ENCODE results near the gene SEPTIN8. TPM values are rescaled to one million over a fixed set of nuclear protein-coding genes. Genes with fewer than 3 reads are reported as not detected.

SEPTIN8 gene
- total and polyA plus RNA-seq, 10 of the 15 experiments (the other 5 are each of a cell fraction or from before 2014, with no cell fraction given) = 6.1 to 96.1 (median 29.4) TPM

DNA sequence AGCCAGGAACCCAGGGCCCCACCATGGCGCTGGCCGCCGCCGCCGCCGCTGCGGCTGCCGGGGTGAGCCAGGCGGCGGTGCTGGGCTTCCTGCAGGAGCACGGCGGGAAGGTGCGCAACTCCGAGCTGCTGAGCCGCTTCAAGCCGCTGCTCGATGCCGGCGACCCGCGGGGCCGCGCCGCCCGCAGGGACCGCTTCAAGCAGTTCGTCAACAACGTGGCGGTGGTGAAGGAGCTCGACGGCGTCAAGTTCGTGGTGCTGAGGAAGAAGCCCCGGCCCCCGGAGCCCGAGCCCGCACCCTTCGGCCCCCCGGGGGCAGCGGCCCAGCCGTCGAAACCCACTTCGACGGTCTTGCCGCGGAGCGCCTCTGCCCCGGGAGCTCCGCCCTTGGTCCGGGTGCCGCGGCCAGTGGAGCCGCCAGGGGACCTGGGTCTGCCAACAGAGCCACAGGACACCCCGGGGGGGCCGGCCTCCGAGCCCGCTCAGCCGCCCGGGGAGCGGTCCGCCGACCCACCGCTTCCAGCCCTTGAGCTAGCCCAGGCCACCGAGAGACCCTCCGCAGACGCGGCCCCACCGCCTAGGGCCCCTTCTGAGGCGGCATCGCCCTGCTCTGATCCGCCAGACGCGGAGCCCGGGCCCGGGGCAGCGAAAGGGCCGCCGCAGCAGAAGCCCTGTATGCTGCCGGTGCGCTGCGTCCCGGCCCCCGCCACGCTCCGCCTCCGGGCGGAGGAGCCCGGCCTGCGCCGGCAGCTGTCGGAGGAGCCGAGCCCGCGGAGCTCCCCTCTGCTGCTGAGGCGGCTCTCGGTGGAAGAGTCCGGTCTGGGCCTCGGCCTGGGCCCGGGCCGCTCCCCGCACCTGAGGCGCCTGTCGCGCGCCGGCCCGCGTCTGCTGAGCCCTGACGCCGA is 36.8 kb upstream of the SEPTIN8 start (continued):
- TF ChIP-seq NR2F1 (conservative IDR thresholded peaks at IDR 0.05) (0 out of 2 replicates have a peak, but pooled peaks have one; percentile 22), IKZF1 (conservative IDR thresholded peaks at IDR 0.05) (peak; percentile 92)

DNA sequence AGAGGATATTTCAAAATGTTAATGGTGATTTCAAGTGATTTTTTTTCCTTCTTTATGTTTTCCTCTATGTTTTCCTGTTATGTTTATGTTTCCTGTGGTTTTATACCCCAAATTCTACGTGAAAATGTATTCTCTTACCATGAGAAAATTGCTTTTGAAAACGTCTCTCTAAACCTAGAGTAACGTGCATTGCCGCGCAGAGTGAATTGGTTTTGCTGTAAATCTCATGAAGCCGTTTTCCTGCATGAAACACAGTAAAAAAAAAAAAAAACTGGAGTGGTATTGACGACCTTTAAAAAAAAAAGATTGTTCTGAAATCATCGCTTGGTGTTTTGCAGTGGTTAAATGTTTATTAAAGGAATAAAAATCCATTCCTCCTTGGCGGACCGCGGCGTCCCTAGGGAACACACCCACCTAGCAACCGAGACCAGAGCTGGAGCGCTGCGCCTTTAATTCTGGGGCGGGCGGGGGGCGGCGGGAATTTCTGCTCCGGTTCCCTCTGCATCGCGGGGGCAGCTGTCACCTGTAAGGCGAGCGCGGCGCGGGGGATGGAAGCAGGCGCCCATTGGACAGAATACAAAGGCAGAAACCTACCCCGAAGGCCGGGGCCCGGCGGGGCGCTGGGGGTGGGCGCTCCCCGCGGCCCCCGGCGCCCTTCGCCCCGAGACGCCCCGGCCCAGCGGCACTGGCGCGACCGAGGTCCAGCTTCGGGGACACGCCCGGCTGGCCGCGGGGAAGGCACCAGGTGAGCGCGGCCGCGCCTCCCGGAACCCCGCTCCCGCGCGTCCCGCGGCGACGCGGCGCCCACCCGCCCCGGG is 36.0 kb upstream of the SEPTIN8 start, which contains the start of gene SOWAHA:
TSS of gene SOWAHA (plus strand) at position 522 of the 818 bp plus-strand sequence. CDS start 320 bp downstream, outside the sequence.
- 4% methylated on average over 36 of the region's 68 CpGs for WGBS (ENCODE audit: insufficient coverage, insufficient replicate concordance, low lambda C conversion rate, missing lambda C conversion rate)
- ChIA-PET RAD21 (ENCODE audit: unreplicated experiment) (interaction anchor here (0.6 to 1.9 kb wide), 11 partner anchors 12 to 287 kb away, joined by 3 to 7 read pairs (median 4); partner anchors contain the start of gene KIF3A), CTCF (interaction anchor here (1.0 to 1.1 kb wide), 2 partner anchors 63 to 286 kb away, joined by 3 to 4 read pairs; no protein-coding TSS in a partner anchor), POLR2A (interaction anchor here (0.8 to 1.3 kb wide), 3 partner anchors 11 to 66 kb away, joined by 3 to 4 read pairs (median 3); partner anchors contain the start of gene CCNI2), SMC1A (ENCODE audit: uncharacterized antibody, unreplicated experiment) (interaction anchor here (1.1 to 1.2 kb wide), 2 partner anchors 11 to 31 kb away, joined by 3 read pairs; no protein-coding TSS in a partner anchor)
- FAIRE-seq (no peak), ATAC-seq (peak; percentile 16), DNase-seq (ENCODE audit: low read depth, low spot score) (no peak)
- no peaks in the 10 kb centered on the region for H3K36me3 ChIP-seq (ENCODE audit: control insufficient read depth in 2 of 2, insufficient read depth in 2 of 2, low read length in 1 of 2)
- TF ChIP-seq NR2F1 (conservative IDR thresholded peaks at IDR 0.05) = peak; percentile 40; the same call in 1 of the 2 replicates
- peak; percentile 21; the same call in 1 of the 2 replicates for TF ChIP-seq BACH1 (IDR thresholded peaks at IDR 0.05; ENCODE audit: borderline replicate concordance)
- TF ChIP-seq MEF2B (IDR thresholded peaks at IDR 0.05; ENCODE audit: partially characterized antibody, poor library complexity, severe bottlenecking) = peak; percentile 70
- no peak for TF ChIP-seq YY1 (IDR thresholded peaks at IDR 0.05; ENCODE audit: low read depth, low read length)
- TF ChIP-seq KDM1A (IDR thresholded peaks at IDR 0.05; ENCODE audit: borderline replicate concordance) = no peak
- TF ChIP-seq SUZ12 (IDR thresholded peaks at IDR 0.05; ENCODE audit: unreplicated experiment) = peak; percentile 50
- BruUV-seq (replicated peaks) = no TSS peak
- no peaks in the 10 kb centered on the region; the same call in 2 of the 3 replicates for H3K9me3 ChIP-seq (replicated peaks; ENCODE audit: control insufficient read depth, insufficient read depth, low read length)
- H3K27me3 ChIP-seq (replicated peaks in 1 of 2; ENCODE audit: control insufficient read depth in 2 of 2, insufficient read depth in 2 of 2, low read length in 1 of 2) = peaks cover 0 to 11% of the 10 kb centered on the region in 2 experiments; a peak in 2 of 4 replicates
- intact Hi-C loops (cut with micrococcal nuclease; ENCODE audit: unreplicated experiment) = no loop called here
- H3K79me2 ChIP-seq (ENCODE audit: control insufficient read depth, insufficient read depth, low read length) = no peaks in the 10 kb centered on the region
- H3K27ac ChIP-seq (ENCODE audit: control insufficient read depth, insufficient read depth) = no peak within 1 kb of the TSS
- peak within 1 kb of the TSS; percentile 74 for H3K4me2 ChIP-seq (ENCODE audit: control insufficient read depth, insufficient read depth)
- H3K4me3 ChIP-seq = peak within 1 kb of the TSS; percentile 41; the same call in 1 of the 2 replicates
- H2AFZ ChIP-seq (ENCODE audit: control insufficient read depth, low read depth, low read length) = peak within 1 kb of the TSS; percentile 47
- no peaks in the 10 kb centered on the region for H4K20me1 ChIP-seq (ENCODE audit: control insufficient read depth, insufficient read depth)
- H3K9ac ChIP-seq (ENCODE audit: control insufficient read depth, insufficient read depth, low read length) = no peak within 1 kb of the TSS
- in situ Hi-C loops (cut with MboI) = no loop called here
- no peaks in the 10 kb centered on the region; the same call in 1 of the 2 replicates for H3K4me1 ChIP-seq (ENCODE audit: control insufficient read depth, insufficient read depth, low read length)

Data from GM12878 (cell line).